ENCODE results near the gene POU6F2. TPM values are rescaled to one million over a fixed set of nuclear protein-coding genes. Genes with fewer than 3 reads are reported as not detected.

POU6F2 gene
- polyA plus RNA-seq, 2 of the 4 experiments (the other 2 are of a cell fraction), result not detected

DNA sequence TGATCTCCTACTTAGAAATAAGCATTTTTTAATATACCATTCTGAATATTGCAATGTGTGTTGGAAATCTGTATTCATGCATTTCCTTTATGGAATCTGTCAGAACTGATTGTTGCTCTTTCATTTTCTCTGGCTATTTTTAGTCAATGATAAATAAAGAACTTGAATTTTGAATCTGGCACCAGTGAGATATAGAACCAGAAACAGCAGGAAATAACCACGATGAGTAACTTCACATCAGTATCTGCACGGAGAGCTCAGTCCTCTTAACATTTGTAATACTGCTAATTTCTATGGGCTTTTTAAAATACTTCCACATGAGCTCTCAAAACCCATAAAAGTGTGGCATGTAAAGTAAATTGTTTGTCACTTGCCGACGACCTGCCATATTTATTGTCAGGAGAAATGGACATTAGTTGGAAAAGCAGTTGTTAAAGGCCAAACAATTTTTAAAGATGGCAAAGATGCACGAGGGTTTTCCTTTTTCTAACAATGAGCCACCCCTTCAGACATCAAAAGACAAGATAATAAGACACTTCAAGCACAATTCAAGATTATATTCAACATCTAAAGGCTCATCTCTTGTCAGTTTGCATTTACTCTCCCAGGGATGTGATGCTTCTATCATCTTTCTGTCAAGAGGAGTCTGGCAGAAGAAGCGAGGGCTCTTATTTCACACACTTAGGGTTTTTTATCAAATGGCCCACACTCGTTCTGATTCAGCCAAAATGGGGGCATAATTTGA lies 118.3 kb downstream of the POU6F2 start:
- POLR2A ChIA-PET, result no interaction called here
- H3K4me1 ChIP-seq, result no peaks in the 10 kb centered on the region
- no peak overlapping the region for H3K4me2 ChIP-seq
- H3K27ac ChIP-seq, result no peak overlapping the region
- no peaks in the 10 kb centered on the region for H3K9me3 ChIP-seq
- H3K4me3 ChIP-seq, result no peak overlapping the region
- DNase-seq (ENCODE audit: low read depth in 1 of 2, low spot score in 1 of 2), result no peak
- CTCF ChIA-PET, result no interaction called here
- WGBS (ENCODE audit: missing lambda C conversion rate), result 11% methylated on average over 7 of the region's 7 CpGs
- TF ChIP-seq, protein P1, sequence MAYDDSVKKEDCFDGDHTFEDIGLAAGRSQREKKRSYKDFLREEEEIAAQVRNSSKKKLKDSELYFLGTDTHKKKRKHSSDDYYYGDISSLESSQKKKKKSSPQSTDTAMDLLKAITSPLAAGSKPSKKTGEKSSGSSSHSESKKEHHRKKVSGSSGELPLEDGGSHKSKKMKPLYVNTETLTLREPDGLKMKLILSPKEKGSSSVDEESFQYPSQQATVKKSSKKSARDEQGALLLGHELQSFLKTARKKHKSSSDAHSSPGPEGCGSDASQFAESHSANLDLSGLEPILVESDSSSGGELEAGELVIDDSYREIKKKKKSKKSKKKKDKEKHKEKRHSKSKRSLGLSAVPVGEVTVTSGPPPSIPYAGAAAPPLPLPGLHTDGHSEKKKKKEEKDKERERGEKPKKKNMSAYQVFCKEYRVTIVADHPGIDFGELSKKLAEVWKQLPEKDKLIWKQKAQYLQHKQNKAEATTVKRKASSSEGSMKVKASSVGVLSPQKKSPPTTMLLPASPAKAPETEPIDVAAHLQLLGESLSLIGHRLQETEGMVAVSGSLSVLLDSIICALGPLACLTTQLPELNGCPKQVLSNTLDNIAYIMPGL (CRISPR knock-in tag; IDR thresholded peaks at IDR 0.05; ENCODE audit: borderline replicate concordance), result no peak
- TF ChIP-seq NFE2L2 (conservative IDR thresholded peaks at IDR 0.05; ENCODE audit: low read length) (no peak), HOXB13 (CRISPR knock-in tag; IDR thresholded peaks at IDR 0.05; ENCODE audit: low read depth) (no peak), PHF8 (IDR thresholded peaks at IDR 0.05; ENCODE audit: borderline replicate concordance, low read depth) (no peak), JUNB (IDR thresholded peaks at IDR 0.05) (no peak), ESRRA (IDR thresholded peaks at IDR 0.05; ENCODE audit: borderline replicate concordance, low read length) (no peak), POLR2AphosphoS2 (conservative IDR thresholded peaks at IDR 0.05; ENCODE audit: low read length) (no peak), CHD4 (IDR thresholded peaks at IDR 0.05; ENCODE audit: borderline replicate concordance) (no peak), HOXA7 (CRISPR knock-in tag; IDR thresholded peaks at IDR 0.05) (no peak), SREBF2 (IDR thresholded peaks at IDR 0.05) (no peak), HEYL (CRISPR knock-in tag; IDR thresholded peaks at IDR 0.05) (no peak), SMC3 (IDR thresholded peaks at IDR 0.05) (no peak), MYC (IDR thresholded peaks at IDR 0.05; ENCODE audit: borderline replicate concordance, low read length) (no peak)
- TF ChIP-seq, protein P2, sequence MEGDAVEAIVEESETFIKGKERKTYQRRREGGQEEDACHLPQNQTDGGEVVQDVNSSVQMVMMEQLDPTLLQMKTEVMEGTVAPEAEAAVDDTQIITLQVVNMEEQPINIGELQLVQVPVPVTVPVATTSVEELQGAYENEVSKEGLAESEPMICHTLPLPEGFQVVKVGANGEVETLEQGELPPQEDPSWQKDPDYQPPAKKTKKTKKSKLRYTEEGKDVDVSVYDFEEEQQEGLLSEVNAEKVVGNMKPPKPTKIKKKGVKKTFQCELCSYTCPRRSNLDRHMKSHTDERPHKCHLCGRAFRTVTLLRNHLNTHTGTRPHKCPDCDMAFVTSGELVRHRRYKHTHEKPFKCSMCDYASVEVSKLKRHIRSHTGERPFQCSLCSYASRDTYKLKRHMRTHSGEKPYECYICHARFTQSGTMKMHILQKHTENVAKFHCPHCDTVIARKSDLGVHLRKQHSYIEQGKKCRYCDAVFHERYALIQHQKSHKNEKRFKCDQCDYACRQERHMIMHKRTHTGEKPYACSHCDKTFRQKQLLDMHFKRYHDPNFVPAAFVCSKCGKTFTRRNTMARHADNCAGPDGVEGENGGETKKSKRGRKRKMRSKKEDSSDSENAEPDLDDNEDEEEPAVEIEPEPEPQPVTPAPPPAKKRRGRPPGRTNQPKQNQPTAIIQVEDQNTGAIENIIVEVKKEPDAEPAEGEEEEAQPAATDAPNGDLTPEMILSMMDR (IDR thresholded peaks at IDR 0.05), result no peak
- no peak for FAIRE-seq
- no peak for ATAC-seq

DNA sequence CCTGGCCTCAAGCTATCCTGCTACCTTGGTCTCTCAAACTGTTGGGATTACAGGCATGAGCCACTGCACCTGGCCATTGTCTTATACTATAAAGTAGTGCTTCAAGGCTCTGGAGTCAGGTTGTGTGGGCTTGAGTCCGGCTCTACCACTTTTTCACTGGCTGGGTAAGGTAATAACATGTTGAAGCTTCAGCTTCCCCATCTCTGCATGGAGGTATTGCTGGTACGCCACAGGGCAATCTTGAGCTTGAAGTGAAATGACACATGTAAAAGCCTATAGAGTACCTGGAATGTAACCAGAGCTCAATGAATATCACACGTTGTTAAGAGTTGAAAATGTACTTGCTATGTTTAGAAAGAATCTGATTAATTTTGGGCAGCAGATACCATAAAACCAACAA lies 120.8 kb downstream of the POU6F2 start:
- H3K9me3 ChIP-seq, result no peaks in the 10 kb centered on the region
- no peak for TF ChIP-seq TFCP2L1 (CRISPR knock-in tag; IDR thresholded peaks at IDR 0.05)
- TF ChIP-seq MYC (IDR thresholded peaks at IDR 0.05; ENCODE audit: borderline replicate concordance, low read length), result no peak
- DNase-seq (ENCODE audit: low read depth in 1 of 2, low spot score in 1 of 2), result no peak
- ATAC-seq, result no peak
- H3K4me3 ChIP-seq, result no peak overlapping the region
- no peak overlapping the region for H3K4me2 ChIP-seq
- H3K27ac ChIP-seq, result no peak overlapping the region
- FAIRE-seq, result no peak
- WGBS (ENCODE audit: missing lambda C conversion rate), result 5% methylated on average over 3 of the region's 3 CpGs
- no peaks in the 10 kb centered on the region for H3K4me1 ChIP-seq
- POLR2A ChIA-PET, result no interaction called here
- CTCF ChIA-PET, result no interaction called here

DNA sequence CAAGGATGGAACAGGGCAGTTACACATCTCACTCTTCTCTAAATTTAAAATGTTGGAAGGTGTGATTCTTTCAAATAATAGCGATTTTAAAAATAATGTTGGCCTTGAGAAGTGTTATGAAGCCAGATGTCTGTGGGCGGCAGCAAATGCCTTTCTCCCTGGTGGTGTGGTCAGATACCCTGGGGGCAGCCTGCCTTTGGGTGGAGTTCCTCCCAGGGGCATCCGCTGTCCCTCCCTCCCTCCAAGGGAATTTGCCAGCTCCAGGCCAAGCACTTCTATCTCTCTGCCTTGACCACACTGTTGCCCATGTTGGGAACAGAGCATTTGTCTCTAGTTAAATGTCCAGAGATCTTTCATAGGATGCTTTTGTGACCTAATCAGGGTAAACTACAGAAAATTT lies 121.4 kb downstream of the POU6F2 start:
- CTCF ChIA-PET, result no interaction called here
- POLR2A ChIA-PET, result no interaction called here
- H3K4me3 ChIP-seq, result no peak overlapping the region
- TF ChIP-seq, protein P3, sequence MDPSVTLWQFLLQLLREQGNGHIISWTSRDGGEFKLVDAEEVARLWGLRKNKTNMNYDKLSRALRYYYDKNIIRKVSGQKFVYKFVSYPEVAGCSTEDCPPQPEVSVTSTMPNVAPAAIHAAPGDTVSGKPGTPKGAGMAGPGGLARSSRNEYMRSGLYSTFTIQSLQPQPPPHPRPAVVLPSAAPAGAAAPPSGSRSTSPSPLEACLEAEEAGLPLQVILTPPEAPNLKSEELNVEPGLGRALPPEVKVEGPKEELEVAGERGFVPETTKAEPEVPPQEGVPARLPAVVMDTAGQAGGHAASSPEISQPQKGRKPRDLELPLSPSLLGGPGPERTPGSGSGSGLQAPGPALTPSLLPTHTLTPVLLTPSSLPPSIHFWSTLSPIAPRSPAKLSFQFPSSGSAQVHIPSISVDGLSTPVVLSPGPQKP (IDR thresholded peaks at IDR 0.05; ENCODE audit: low read depth, low read length), result no peak
- TF ChIP-seq CHD2 (IDR thresholded peaks at IDR 0.05; ENCODE audit: low read length, partially characterized antibody) (no peak), CBX2 (IDR thresholded peaks at IDR 0.05; ENCODE audit: borderline replicate concordance, low read depth) (no peak), KDM5A (IDR thresholded peaks at IDR 0.05) (no peak), ESRRA (IDR thresholded peaks at IDR 0.05; ENCODE audit: borderline replicate concordance, low read length) (no peak), TP53 (CRISPR knock-in tag; IDR thresholded peaks at IDR 0.05) (no peak), HOXB5 (CRISPR knock-in tag; IDR thresholded peaks at IDR 0.05) (no peak), ZNF302 (CRISPR knock-in tag; IDR thresholded peaks at IDR 0.05) (no peak)
- TF ChIP-seq, protein P4, sequence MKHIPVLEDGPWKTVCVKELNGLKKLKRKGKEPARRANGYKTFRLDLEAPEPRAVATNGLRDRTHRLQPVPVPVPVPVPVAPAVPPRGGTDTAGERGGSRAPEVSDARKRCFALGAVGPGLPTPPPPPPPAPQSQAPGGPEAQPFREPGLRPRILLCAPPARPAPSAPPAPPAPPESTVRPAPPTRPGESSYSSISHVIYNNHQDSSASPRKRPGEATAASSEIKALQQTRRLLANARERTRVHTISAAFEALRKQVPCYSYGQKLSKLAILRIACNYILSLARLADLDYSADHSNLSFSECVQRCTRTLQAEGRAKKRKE (CRISPR knock-in tag; IDR thresholded peaks at IDR 0.05; ENCODE audit: low read depth), result no peak
- TF ChIP-seq, protein P2 (IDR thresholded peaks at IDR 0.05), result no peak
- TF ChIP-seq, protein P1 (CRISPR knock-in tag; IDR thresholded peaks at IDR 0.05; ENCODE audit: borderline replicate concordance), result no peak

More for the DNA sequence above, 121.4 kb downstream of the POU6F2 start:
- Histone ChIP-seq H3K4me2 (no peak overlapping the region), H3K4me1 (no peaks in the 10 kb centered on the region), H3K27ac (no peak overlapping the region), H3K9me3 (no peaks in the 10 kb centered on the region)
- no peak for FAIRE-seq
- ATAC-seq, result no peak
- no peak for DNase-seq (ENCODE audit: low read depth in 1 of 2, low spot score in 1 of 2)
- 26% methylated on average over 3 of the region's 3 CpGs for WGBS (ENCODE audit: missing lambda C conversion rate)
